Endodermal cell (in vitro differentiated cells): ENCODE data around the gene NDUFAB1. TPM values are rescaled to one million over a fixed set of nuclear protein-coding genes. Genes with fewer than 3 reads are reported as not detected.

ENCODE experiments used
- DNase-seq: peaks from one replicate; pipeline ENCODE4 v3.0.0-alpha.2; 2017
- H3K27ac ChIP-seq: 2 replicates; pipeline ENCODE4 v1.5.1; 2013; ENCODE audit warnings: mild to moderate bottlenecking, low read depth, low read length, moderate library complexity
- H3K27me3 ChIP-seq: 2 replicates; pipeline ENCODE4 v1.6.1; 2013; ENCODE audit warnings: mild to moderate bottlenecking, low read length, moderate library complexity; ENCODE audit not compliant: insufficient read depth, control insufficient read depth, poor library complexity, severe bottlenecking
- H3K36me3 ChIP-seq: 2 replicates; pipeline ENCODE4 v1.7.0; 2013; ENCODE audit warnings: mild to moderate bottlenecking, low read length, moderate library complexity; ENCODE audit not compliant: control insufficient read depth, insufficient read depth
- H3K4me1 ChIP-seq: one replicate; pipeline ENCODE4 v1.7.0; 2013; ENCODE audit warnings: low read length; ENCODE audit not compliant: control insufficient read depth, insufficient read depth
- H3K4me3 ChIP-seq: 2 replicates; pipeline ENCODE4 v1.5.1; 2013; ENCODE audit warnings: mild to moderate bottlenecking, low read length, moderate library complexity
- H3K9ac ChIP-seq: 2 replicates; pipeline ENCODE4 v1.6.1; 2013; ENCODE audit warnings: mild to moderate bottlenecking, low read length, moderate library complexity; ENCODE audit not compliant: poor library complexity, severe bottlenecking; ENCODE audit errors: extremely low read depth
- H3K9me3 ChIP-seq: 2 replicates; pipeline ENCODE4 v1.6.1; 2013; ENCODE audit warnings: mild to moderate bottlenecking, low read length, moderate library complexity; ENCODE audit not compliant: control insufficient read depth
- H3K27ac Mint-ChIP-seq: 2 replicates; pipeline ENCODE4 v1.8.0; 2020; ENCODE audit warnings: mixed read lengths
- H3K27me3 Mint-ChIP-seq: 2 replicates; pipeline ENCODE4 v1.8.0; 2021; ENCODE audit warnings: mild to moderate bottlenecking, mixed read lengths; ENCODE audit not compliant: insufficient read depth
- H3K36me3 Mint-ChIP-seq: 2 replicates; pipeline ENCODE4 v1.8.0; 2020; ENCODE audit warnings: low read depth, mixed read lengths
- H3K4me1 Mint-ChIP-seq: 2 replicates; pipeline ENCODE4 v1.8.0; 2020; ENCODE audit warnings: mixed read lengths
- H3K4me3 Mint-ChIP-seq: 2 replicates; pipeline ENCODE4 v1.8.0; 2020; ENCODE audit warnings: mild to moderate bottlenecking, moderate library complexity, mixed read lengths
- H3K9me3 Mint-ChIP-seq: 2 replicates; pipeline ENCODE4 v1.8.0; 2020; ENCODE audit warnings: mild to moderate bottlenecking, mixed read lengths
- WGBS, 2 experiments: methylation state at CpG; one replicate each; pipeline versions ENCODE4 v1.1.5 to v1.1.7; 2013; ENCODE audit warnings: missing lambda C conversion rate in 2 of 2, mixed read lengths in 1 of 2; ENCODE audit not compliant: insufficient coverage in 1 of 2, insufficient read length in 1 of 2; 5-methylcytosine and 5-hydroxymethylcytosine counted together
- total RNA-seq, 2 donors: library from RNA; stranded (reverse); fragmentation: NEBNext Ultra II Directional in 1 of 2; extraction: Animal tissue kit (Norgen Biotek cat#: 25700) in 1 of 2; gene quantifications; 2 replicates in 1 of 2; 3 replicates in 1 of 2; pipeline ENCODE4 v1.2.1, GENCODE V29; 2021
- TF ChIP-seq, protein P1 (sequence below): fragments of 200-600 bp; sonication (generic); conservative IDR thresholded peaks from 2 replicates; pipeline ENCODE4 v1.5.0; 2021; ENCODE audit warnings: antibody characterized with exemption, mild to moderate bottlenecking

The NDUFAB1 gene
- total RNA-seq, 2 donors from 2014 or later: 106 to 120 TPM

DNA sequence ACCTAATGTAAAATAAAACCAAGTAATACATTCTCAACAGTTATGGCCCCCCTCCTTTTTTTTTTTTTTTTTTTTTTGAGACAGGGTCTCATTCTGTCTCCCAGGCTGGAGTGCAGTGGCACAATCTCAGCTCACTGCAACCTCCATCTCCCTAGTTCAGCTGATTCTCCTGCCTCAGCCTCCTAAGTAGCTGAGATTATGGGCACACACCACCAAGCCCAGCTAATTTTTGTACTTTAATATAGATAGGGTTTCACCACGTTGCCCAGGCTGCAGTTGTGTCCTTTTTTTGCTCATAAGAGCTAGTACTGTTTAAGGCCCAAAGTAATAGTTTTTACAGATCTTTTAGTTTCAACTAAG lies 57.2 kb downstream of the NDUFAB1 start:
- peaks cover 57% of the 10 kb centered on the region for H3K36me3 Mint-ChIP-seq
- H3K4me1 Mint-ChIP-seq: no peaks in the 10 kb centered on the region
- Histone ChIP-seq H3K4me3 (no peak overlapping the region), H3K9me3 (no peaks in the 10 kb centered on the region), H3K36me3 (peaks cover 60% of the 10 kb centered on the region), H3K27ac (no peak overlapping the region), H3K27me3 (no peaks in the 10 kb centered on the region), H3K4me1 (no peaks in the 10 kb centered on the region), H3K9ac (no peak overlapping the region)
- no peak overlapping the region for H3K4me3 Mint-ChIP-seq
- no peaks in the 10 kb centered on the region for H3K27me3 Mint-ChIP-seq
- DNase-seq: no peak
- H3K9me3 Mint-ChIP-seq: no peaks in the 10 kb centered on the region
- H3K27ac Mint-ChIP-seq: no peak overlapping the region
- TF ChIP-seq, protein P1, sequence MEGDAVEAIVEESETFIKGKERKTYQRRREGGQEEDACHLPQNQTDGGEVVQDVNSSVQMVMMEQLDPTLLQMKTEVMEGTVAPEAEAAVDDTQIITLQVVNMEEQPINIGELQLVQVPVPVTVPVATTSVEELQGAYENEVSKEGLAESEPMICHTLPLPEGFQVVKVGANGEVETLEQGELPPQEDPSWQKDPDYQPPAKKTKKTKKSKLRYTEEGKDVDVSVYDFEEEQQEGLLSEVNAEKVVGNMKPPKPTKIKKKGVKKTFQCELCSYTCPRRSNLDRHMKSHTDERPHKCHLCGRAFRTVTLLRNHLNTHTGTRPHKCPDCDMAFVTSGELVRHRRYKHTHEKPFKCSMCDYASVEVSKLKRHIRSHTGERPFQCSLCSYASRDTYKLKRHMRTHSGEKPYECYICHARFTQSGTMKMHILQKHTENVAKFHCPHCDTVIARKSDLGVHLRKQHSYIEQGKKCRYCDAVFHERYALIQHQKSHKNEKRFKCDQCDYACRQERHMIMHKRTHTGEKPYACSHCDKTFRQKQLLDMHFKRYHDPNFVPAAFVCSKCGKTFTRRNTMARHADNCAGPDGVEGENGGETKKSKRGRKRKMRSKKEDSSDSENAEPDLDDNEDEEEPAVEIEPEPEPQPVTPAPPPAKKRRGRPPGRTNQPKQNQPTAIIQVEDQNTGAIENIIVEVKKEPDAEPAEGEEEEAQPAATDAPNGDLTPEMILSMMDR: no peak
- 100% methylated on average over 1 of the region's 1 CpG; no CpG with 5 or more reads in 1 of the 2 experiments for WGBS, 2 experiments

DNA sequence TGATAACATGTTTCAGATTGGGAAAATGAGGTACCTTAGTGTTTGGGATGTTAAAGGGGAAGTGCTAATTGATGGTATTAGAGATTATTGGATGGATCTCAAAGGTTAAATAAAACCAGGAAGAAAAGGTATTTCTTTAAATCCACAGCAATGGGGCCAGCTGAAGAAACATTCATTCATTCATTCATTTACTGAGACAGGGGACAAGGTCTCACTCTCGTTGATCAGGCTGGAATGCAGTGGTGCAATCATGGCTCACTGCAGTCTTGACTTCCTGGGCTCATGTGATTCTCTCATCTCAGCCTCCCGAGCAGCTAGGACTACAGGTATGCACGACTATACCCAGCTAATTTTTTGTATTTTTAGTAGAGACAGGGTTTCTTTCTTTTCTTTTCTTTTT lies 58.7 kb downstream of the NDUFAB1 start:
- H3K27ac ChIP-seq: no peak overlapping the region
- no peak overlapping the region for H3K9ac ChIP-seq
- no peak overlapping the region for H3K27ac Mint-ChIP-seq
- H3K4me3 Mint-ChIP-seq: no peak overlapping the region
- no peaks in the 10 kb centered on the region for H3K4me1 ChIP-seq
- H3K27me3 ChIP-seq: no peaks in the 10 kb centered on the region
- peaks cover 56% of the 10 kb centered on the region for H3K36me3 Mint-ChIP-seq
- peaks cover 61% of the 10 kb centered on the region for H3K36me3 ChIP-seq
- H3K4me1 Mint-ChIP-seq: no peaks in the 10 kb centered on the region
- 84 to 90% methylated on average over 2 to 3 of the region's 3 CpGs for WGBS, 2 experiments
- TF ChIP-seq, protein P1: no peak
- H3K9me3 Mint-ChIP-seq: no peaks in the 10 kb centered on the region
- no peaks in the 10 kb centered on the region for H3K27me3 Mint-ChIP-seq
- no peaks in the 10 kb centered on the region for H3K9me3 ChIP-seq
- H3K4me3 ChIP-seq: no peak overlapping the region
- no peak for DNase-seq

DNA sequence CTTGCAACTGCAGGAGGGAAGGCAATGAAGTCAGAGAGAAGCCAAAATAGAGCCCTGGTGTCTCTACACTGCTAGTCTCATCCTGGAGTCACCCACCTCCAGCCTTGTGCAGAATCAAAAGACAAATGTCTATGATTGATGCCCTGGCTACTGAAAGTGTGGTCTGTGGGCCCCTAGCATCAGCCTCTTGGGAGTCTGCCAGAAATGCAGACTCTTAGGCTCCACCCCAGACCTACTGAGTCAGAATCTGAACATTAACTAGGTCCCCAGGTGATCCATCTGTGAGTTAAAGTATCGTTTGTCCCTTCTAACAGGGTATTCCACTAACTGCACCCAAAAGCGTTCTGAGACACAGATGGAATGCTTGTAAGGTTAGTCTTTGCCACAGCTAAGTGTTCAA lies 60.2 kb downstream of the NDUFAB1 start:
- H3K4me1 ChIP-seq: no peaks in the 10 kb centered on the region
- TF ChIP-seq, protein P1: no peak
- H3K4me3 ChIP-seq: no peak overlapping the region
- no peak overlapping the region for H3K9ac ChIP-seq
- DNase-seq: no peak
- H3K4me3 Mint-ChIP-seq: no peak overlapping the region
- no peak overlapping the region for H3K27ac ChIP-seq
- H3K4me1 Mint-ChIP-seq: no peaks in the 10 kb centered on the region
- no peaks in the 10 kb centered on the region for H3K27me3 Mint-ChIP-seq
- peaks cover 66% of the 10 kb centered on the region for H3K36me3 ChIP-seq
- H3K27ac Mint-ChIP-seq: no peak overlapping the region
- H3K9me3 Mint-ChIP-seq: no peaks in the 10 kb centered on the region
- no peaks in the 10 kb centered on the region for H3K9me3 ChIP-seq
- 92 to 100% methylated on average over 1 to 2 of the region's 2 CpGs for WGBS, 2 experiments
- no peaks in the 10 kb centered on the region for H3K27me3 ChIP-seq
- peaks cover 63% of the 10 kb centered on the region for H3K36me3 Mint-ChIP-seq
